ENCODE data around the gene HIVEP3.

GRCh38 chr1:41672641-41673361, 245.9 kb downstream of the HIVEP3 start:
- TF ChIP-seq, protein P1, sequence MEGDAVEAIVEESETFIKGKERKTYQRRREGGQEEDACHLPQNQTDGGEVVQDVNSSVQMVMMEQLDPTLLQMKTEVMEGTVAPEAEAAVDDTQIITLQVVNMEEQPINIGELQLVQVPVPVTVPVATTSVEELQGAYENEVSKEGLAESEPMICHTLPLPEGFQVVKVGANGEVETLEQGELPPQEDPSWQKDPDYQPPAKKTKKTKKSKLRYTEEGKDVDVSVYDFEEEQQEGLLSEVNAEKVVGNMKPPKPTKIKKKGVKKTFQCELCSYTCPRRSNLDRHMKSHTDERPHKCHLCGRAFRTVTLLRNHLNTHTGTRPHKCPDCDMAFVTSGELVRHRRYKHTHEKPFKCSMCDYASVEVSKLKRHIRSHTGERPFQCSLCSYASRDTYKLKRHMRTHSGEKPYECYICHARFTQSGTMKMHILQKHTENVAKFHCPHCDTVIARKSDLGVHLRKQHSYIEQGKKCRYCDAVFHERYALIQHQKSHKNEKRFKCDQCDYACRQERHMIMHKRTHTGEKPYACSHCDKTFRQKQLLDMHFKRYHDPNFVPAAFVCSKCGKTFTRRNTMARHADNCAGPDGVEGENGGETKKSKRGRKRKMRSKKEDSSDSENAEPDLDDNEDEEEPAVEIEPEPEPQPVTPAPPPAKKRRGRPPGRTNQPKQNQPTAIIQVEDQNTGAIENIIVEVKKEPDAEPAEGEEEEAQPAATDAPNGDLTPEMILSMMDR (IDR thresholded peaks at IDR 0.05; ENCODE audit: low read depth, low read length): no peak
- TF ChIP-seq POLR2A (IDR thresholded peaks at IDR 0.05; ENCODE audit: extremely low read depth, insufficient read length): no peak
